GM18508 (cell line): ENCODE data around the gene ARL15.
"Not testable (repeated sequence)": the region's sequence is repeated elsewhere in the genome, so short reads cannot be mapped to it uniquely, and the experiment has no call there.

Experiments used
- ATAC-seq: cut with Tn5 transposase; IDR thresholded peaks from one replicate; pipeline ENCODE4 v1.9.1; 2021; ENCODE audit warnings: moderate number of reproducible peaks; ENCODE audit not compliant: insufficient read depth, unreplicated experiment

The ARL15 gene

GRCh38 chr5:53879708-53880323 is 430.6 kb downstream of the ARL15 start:
- ATAC-seq = no peak

DNA sequence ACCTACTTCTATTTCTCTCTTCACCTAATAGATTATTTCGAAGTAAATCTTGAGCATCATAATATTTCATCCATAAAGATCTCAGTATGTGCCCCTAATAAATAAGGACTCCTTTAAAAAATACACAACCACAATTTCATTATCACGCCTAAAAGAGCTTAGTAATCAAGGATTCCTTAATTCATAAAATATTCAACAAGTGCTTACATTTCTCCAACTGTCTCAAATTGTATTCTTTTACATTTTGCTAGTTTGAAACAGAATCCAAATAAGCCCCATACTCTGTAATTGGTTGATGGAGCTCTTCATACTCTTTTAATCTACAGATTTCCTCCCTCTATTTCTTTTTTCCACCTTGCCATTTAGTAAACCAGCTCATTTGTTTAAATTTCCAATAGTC is 432.4 kb downstream of the ARL15 start:
- ATAC-seq = no peak

DNA sequence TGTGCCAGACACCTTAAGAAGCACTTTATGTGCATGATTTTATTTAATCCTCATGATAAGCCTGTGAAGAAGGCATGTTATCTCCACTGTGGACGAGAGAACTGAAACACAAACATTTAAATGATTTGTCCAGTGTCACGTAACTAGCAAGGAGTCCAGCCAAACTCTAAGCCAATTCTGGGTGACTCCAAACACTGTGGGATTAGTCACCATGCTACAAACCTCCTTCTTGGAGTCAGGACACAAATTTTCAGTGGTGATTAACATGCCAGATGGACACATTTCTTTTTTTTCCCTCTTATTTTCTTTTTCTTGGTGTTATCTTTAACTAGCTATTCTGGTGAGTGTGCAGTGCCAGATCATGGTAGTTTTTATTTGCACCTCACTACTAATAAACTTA is 433.1 kb downstream of the ARL15 start:
- no peak for ATAC-seq

DNA sequence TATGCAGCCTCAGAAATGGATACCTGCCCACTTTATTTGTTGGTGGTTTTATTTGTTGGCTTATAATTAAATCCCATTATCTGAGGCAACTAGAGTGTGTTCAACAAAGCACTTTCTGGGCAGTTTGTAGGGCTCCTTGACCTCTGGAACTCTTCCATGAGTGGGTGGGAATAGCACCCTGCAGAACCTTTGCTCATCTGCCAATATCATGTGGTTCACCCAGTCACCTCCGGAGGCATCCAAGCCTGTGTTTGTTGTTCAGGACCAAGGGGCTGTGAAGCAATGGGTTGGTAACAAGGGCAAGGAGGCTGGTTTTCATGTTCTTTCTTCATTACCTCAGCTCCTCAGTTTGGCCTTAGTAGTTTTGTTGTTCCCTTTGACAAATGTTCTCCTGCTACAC is 436.0 kb downstream of the ARL15 start:
- ATAC-seq = no peak

- no peak for ATAC-seq
Observed at GRCh38 chr5:53873235-53873634, 437.1 kb downstream of the ARL15 start.

GRCh38 chr5:53871775-53872174 is 438.6 kb downstream of the ARL15 start:
- ATAC-seq = no peak

- ATAC-seq = no peak
Observed at GRCh38 chr5:53871050-53871449, 439.3 kb downstream of the ARL15 start.

DNA sequence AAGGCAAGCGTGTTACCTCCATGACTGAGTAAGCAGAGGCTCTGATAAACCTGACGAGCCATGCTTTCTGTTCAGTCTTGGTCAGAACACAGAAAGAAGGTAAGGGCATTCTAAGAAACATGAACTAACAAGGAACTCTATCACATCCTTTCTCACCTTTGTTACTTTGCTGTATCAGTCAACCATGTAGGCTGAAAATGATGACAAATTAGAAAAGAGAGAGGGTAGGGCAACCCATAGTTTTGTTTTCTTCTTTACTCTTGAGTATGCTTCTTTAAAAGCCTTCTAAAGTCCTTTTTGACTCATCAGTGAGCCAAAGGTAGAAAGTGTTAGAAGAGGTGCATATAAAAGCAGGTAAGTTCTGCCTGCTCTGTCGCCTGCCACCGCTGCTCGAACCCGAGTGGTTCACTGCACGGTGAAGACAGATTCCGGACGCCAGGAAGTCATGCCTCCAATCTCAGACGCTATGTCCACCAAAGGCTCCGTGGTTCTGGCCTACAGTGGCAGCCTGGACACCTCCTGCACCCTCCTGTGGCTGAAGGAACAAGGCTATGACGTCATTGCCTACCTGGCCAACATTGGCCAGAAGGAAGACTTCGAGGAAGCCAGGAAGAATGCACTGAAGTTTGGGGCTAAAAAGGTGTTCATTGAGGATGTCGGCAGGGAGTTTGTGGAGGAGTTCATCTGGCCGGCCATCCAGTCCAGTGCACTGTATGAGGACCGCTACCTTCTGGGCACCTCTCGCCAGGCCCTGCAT is 451.5 kb downstream of the ARL15 start:
- no peak for ATAC-seq

GRCh38 chr5:53856506-53856905 is 453.9 kb downstream of the ARL15 start:
- no peak for ATAC-seq

GRCh38 chr5:53836851-53837430 is 473.4 kb downstream of the ARL15 start:
- ATAC-seq = not testable (repeated sequence)

- no peak for ATAC-seq
Observed at GRCh38 chr5:53834500-53834899, 475.9 kb downstream of the ARL15 start.
